ENCODE results near the gene SLC15A2.

DNA sequence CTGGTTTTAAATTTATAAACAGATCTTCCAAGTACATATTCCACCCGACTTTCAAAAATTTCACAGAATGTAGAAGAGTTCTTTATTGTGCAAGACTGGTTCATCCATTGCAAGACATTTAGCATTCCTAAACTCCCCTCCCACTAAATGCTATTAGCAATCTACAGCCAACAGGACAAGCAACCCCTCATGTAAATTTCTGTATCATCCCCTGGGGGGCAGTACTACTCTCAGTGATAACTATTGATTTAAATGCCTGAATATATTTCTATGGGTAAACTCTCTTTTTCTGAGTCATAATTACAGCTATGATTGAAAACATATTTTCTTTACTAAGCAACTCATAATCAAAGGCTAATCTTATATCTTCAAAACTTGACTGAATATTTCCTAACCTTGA lies 10.7 kb upstream of the SLC15A2 start:
- TF ChIP-seq EP300 (IDR thresholded peaks at IDR 0.05) (no peak), POLR2A (IDR thresholded peaks at IDR 0.05) (no peak), CTCF (IDR thresholded peaks at IDR 0.05) (no peak), POLR2AphosphoS5 (IDR thresholded peaks at IDR 0.05) (no peak)
